ENCODE measurements around the gene ATAD3C. TPM values are rescaled to one million over a fixed set of nuclear protein-coding genes. Genes with fewer than 3 reads are reported as not detected.
"Not testable (repeated sequence)": the region's sequence is repeated elsewhere in the genome, so short reads cannot be mapped to it uniquely, and the experiment has no call there.

The ATAD3C gene
- total RNA-seq, 3 donors from 2014 or later: 1.9 to 8.5 (median 4.3) TPM

- intact Hi-C loops (cut with DNase I; ENCODE audit: low total_unique reads): no loop called here
- Histone ChIP-seq H3K4me3 (peak overlapping the region; percentile 78 to 93 (median 83)), H3K9me3 (no peaks in the 10 kb centered on the region), H3K27me3 (no peaks in the 10 kb centered on the region), H3K4me1 (no peaks in the 10 kb centered on the region), H3K27ac (peak overlapping the region; percentile 95 to 96), H3K36me3 (no peaks in the 10 kb centered on the region)
- TF ChIP-seq POLR2A (IDR thresholded peaks at IDR 0.05) (no peak), POLR2AphosphoS5 (IDR thresholded peaks at IDR 0.05) (no peak), CTCF (IDR thresholded peaks at IDR 0.05) (no peak)
- no peak for DNase-seq (ENCODE audit: low spot score in 2 of 2)
These were observed 61.5 kb downstream of the ATAD3C start for GRCh38 chr1:1510912-1511532.

- peak; percentile 96 to 98 for DNase-seq (ENCODE audit: low spot score in 2 of 2)
- intact Hi-C loops (cut with DNase I; ENCODE audit: low total_unique reads): no loop called here
- Histone ChIP-seq H3K9me3 (no peaks in the 10 kb centered on the region), H3K4me1 (no peaks in the 10 kb centered on the region), H3K27ac (peak within 1 kb of the TSS; percentile 95 to 96), H3K4me3 (peak within 1 kb of the TSS; percentile 78 to 93 (median 83)), H3K36me3 (no peaks in the 10 kb centered on the region), H3K27me3 (no peaks in the 10 kb centered on the region)
- TF ChIP-seq POLR2AphosphoS5 (IDR thresholded peaks at IDR 0.05) (peak; percentile 92 to 93 (median 93)), CTCF (IDR thresholded peaks at IDR 0.05) (no peak)
These were observed 62.2 kb downstream of the ATAD3C start, which contains the start of gene ATAD3A for GRCh38 chr1:1511533-1512285. ATAD3A (plus strand) TSS chr1:1512162; CDS start chr1:1512269, 107 bp downstream.

- intact Hi-C loops (cut with DNase I; ENCODE audit: low total_unique reads); H3K36me3 ChIP-seq; H3K4me1 ChIP-seq; H3K9me3 ChIP-seq; DNase-seq (ENCODE audit: low spot score in 2 of 2); H3K27me3 ChIP-seq: not testable (repeated sequence)
- peak overlapping the region; percentile 78 to 93 (median 83) for H3K4me3 ChIP-seq
- peak overlapping the region; percentile 95 to 96 for H3K27ac ChIP-seq
These were observed 62.9 kb downstream of the ATAD3C start for GRCh38 chr1:1512425-1512824.

- H3K4me1 ChIP-seq; H3K4me3 ChIP-seq; H3K9me3 ChIP-seq; intact Hi-C loops (cut with DNase I; ENCODE audit: low total_unique reads); DNase-seq (ENCODE audit: low spot score in 2 of 2); H3K36me3 ChIP-seq; H3K27me3 ChIP-seq; H3K27ac ChIP-seq: not testable (repeated sequence)
These were observed 64.2 kb downstream of the ATAD3C start for GRCh38 chr1:1513675-1514074.

- DNase-seq (ENCODE audit: low spot score in 2 of 2); intact Hi-C loops (cut with DNase I; ENCODE audit: low total_unique reads); H3K4me1 ChIP-seq; H3K27ac ChIP-seq; H3K36me3 ChIP-seq; H3K4me3 ChIP-seq; H3K27me3 ChIP-seq; H3K9me3 ChIP-seq: not testable (repeated sequence)
These were observed 64.9 kb downstream of the ATAD3C start for GRCh38 chr1:1514376-1514775.

GRCh38 chr1:1516923-1517322, 67.4 kb downstream of the ATAD3C start:
- H3K36me3 ChIP-seq; H3K4me1 ChIP-seq; H3K27ac ChIP-seq; intact Hi-C loops (cut with DNase I; ENCODE audit: low total_unique reads); H3K9me3 ChIP-seq; H3K4me3 ChIP-seq; H3K27me3 ChIP-seq; DNase-seq (ENCODE audit: low spot score in 2 of 2): not testable (repeated sequence)

GRCh38 chr1:1517973-1518620, 68.6 kb downstream of the ATAD3C start:
- intact Hi-C loops (cut with DNase I; ENCODE audit: low total_unique reads): no loop called here
- no peaks in the 10 kb centered on the region for H3K36me3 ChIP-seq
- H3K4me1 ChIP-seq: no peaks in the 10 kb centered on the region
- no peaks in the 10 kb centered on the region for H3K27me3 ChIP-seq
- H3K4me3 ChIP-seq: no peak overlapping the region
- TF ChIP-seq POLR2A (IDR thresholded peaks at IDR 0.05): no peak
- no peak for TF ChIP-seq CTCF (IDR thresholded peaks at IDR 0.05)
- TF ChIP-seq POLR2AphosphoS5 (IDR thresholded peaks at IDR 0.05): no peak
- H3K27ac ChIP-seq: no peak overlapping the region
- H3K9me3 ChIP-seq: no peaks in the 10 kb centered on the region
- DNase-seq (ENCODE audit: low spot score in 2 of 2): no peak

GRCh38 chr1:1518621-1519007, 69.1 kb downstream of the ATAD3C start:
- DNase-seq (ENCODE audit: low spot score in 2 of 2); H3K9me3 ChIP-seq; intact Hi-C loops (cut with DNase I; ENCODE audit: low total_unique reads); H3K4me3 ChIP-seq; H3K27me3 ChIP-seq; H3K4me1 ChIP-seq; H3K27ac ChIP-seq; H3K36me3 ChIP-seq: not testable (repeated sequence)
